ENCODE measurements around the gene TASOR2.

DNA sequence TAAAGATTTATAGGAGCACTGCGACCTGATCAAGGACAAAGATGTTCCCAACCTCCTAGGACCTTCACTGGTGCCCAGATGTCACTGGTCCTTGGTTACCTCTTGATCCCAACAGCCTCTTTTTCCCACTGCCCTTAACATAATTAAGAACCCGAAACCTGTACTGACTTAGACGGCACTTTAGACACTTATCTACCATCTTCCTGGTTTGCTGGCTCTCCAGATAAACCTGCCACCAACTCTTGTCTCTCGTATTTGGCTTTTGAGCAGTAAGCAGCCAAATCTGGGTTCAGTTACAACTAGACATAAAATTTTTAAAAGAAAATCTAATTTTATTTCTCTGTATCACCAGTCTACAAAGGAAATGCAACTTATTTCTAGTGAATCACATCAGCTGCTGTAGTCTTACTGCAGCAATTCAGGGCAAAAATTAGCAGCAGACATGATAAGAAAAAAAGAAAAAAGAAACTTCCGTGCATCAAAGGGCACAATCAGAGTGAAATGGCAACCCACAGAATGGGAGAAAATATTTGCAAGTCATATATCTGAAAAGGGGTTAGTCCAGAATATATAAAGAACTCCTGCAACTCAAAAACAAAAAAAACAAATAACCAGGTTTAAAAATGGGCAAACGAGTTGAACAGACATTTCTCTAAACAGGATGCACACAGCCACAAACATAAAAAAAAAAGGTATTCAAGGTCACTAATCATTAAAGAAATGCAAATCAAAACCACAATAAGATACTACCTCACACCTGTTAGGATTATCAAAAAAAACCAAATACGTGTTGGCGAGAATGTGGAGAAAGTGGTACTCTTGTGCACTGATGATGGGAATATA is 27.7 kb upstream of the TASOR2 start:
- TF ChIP-seq, protein P1, sequence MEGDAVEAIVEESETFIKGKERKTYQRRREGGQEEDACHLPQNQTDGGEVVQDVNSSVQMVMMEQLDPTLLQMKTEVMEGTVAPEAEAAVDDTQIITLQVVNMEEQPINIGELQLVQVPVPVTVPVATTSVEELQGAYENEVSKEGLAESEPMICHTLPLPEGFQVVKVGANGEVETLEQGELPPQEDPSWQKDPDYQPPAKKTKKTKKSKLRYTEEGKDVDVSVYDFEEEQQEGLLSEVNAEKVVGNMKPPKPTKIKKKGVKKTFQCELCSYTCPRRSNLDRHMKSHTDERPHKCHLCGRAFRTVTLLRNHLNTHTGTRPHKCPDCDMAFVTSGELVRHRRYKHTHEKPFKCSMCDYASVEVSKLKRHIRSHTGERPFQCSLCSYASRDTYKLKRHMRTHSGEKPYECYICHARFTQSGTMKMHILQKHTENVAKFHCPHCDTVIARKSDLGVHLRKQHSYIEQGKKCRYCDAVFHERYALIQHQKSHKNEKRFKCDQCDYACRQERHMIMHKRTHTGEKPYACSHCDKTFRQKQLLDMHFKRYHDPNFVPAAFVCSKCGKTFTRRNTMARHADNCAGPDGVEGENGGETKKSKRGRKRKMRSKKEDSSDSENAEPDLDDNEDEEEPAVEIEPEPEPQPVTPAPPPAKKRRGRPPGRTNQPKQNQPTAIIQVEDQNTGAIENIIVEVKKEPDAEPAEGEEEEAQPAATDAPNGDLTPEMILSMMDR (IDR thresholded peaks at IDR 0.05; ENCODE audit: extremely low read depth in 1 of 2, insufficient read depth in 1 of 2, low read depth in 1 of 2, low read length in 2 of 2): no peak
- TF ChIP-seq POLR2A (IDR thresholded peaks at IDR 0.05; ENCODE audit: low read depth, low read length) (no peak), EZH2 (IDR thresholded peaks at IDR 0.05; ENCODE audit: borderline replicate concordance, low read depth, low read length, severe bottlenecking) (no peak), MYC (IDR thresholded peaks at IDR 0.05; ENCODE audit: low read depth, low read length) (no peak), POLR2AphosphoS5 (IDR thresholded peaks at IDR 0.05; ENCODE audit: insufficient read depth, low read depth, low read length) (no peak), JUN (IDR thresholded peaks at IDR 0.05; ENCODE audit: borderline replicate concordance, insufficient read depth, insufficient read length, low read depth) (no peak)
- TF ChIP-seq, protein P2, sequence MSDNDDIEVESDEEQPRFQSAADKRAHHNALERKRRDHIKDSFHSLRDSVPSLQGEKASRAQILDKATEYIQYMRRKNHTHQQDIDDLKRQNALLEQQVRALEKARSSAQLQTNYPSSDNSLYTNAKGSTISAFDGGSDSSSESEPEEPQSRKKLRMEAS (IDR thresholded peaks at IDR 0.05; ENCODE audit: insufficient read depth, insufficient read length): no peak
